ENCODE data around the gene AGTR1. TPM values are rescaled to one million over a fixed set of nuclear protein-coding genes. Genes with fewer than 3 reads are reported as not detected.
"Not testable (repeated sequence)": the region's sequence is repeated elsewhere in the genome, so short reads cannot be mapped to it uniquely, and the experiment has no call there.

The AGTR1 gene
- total RNA-seq, 1 donor from 2014 or later = 0.67 TPM

- intact Hi-C loops (cut with DNase I) = no loop called here
- no peak for DNase-seq (ENCODE audit: low spot score)
Measured at GRCh38 chr3:148756311-148756710, 58.6 kb downstream of the AGTR1 start.

DNA sequence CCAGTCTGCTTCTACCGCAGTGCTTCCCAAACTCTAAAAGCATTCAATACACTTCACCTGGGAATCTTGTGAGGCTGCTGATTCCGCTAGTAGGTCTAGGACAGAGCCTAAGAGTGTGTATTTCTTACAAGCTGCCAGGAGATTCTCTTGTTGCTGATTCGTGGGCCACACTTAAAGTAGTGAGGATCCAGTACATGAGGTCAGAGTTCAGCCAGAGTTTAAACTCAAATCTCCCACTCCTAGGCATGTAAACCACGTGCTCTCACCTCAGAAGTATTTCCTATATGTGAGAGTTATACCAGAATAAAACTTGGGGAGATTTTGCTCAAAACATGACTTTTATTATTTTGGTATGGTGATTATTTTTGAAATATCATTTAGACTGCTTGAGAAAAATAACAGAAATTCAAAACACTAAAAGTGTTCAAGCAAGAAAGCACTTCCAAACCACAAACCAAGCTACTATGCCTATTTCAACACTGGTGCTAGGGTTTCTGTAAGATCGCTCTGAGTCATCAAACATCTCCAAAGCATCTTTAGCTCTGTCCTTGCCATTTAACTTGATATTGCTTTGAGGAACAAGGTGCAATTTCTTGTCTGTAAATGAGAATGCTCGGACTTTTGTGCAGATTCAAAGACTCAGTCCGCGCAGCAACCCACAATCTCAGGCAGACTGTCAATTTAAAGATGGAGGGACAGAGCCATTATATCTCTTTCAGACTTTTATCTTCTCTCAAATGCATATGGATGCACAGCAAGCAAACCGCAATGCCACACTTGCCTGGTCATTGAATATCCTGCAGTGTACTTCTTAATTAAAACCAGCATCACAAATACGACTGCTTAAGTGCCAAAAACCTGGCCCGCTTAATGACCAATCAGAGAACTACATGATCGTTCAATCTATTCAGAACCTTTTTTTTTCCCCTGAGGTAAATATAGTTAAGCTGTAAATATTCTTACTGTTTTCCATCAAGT is 59.8 kb downstream of the AGTR1 start:
- intact Hi-C loops (cut with DNase I) = no loop called here
- DNase-seq (ENCODE audit: low spot score) = no peak

DNA sequence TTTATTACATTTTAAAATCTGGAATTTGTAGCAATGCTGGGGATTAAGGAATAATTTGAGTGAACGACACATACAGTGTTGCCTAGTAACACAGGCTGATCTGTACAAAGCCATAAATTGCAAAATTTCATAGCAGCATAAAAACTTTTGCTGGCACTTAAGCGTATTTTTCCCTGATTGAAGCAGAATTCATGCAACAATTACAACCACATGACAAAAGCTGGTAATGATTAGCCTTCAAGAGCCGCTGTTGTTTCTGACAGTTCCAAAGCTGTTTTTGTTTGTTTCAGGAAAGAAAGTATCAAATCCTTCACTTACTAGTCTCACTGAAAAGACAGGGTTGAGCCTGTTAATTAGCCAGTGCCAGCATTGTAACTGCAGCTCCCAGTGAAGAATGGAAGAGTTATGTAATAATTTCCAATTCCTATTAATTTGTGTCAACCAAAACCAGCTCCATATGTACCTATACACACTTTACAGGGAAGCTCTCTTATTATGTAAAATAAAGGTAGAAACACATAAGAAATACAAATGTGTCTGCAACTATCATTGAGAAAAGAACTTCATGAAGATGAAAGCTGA is 60.7 kb downstream of the AGTR1 start:
- DNase-seq (ENCODE audit: low spot score) = no peak
- intact Hi-C loops (cut with DNase I) = no loop called here

DNA sequence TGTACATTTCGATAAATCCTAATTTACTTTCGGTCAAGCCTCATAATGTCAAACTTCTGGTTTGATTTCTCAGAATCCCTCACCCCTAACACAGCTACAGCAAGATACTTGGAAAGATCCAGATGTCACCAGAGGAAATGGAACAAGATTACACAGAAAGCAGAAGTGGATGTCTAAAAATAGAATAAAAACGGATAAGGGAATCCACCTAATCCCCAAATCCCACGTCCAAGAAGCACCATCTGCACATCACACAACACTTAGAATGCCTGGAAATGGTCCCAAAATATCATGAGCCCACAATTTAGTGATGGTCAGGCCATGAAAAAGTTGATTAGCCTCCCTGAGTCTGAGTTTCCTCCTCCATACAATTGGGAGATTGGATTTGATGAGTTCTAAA is 61.7 kb downstream of the AGTR1 start:
- intact Hi-C loops (cut with DNase I) = no loop called here
- no peak for DNase-seq (ENCODE audit: low spot score)

- DNase-seq (ENCODE audit: low spot score) = no peak
- intact Hi-C loops (cut with DNase I) = no loop called here
Measured at GRCh38 chr3:148763156-148763680, 65.5 kb downstream of the AGTR1 start.

DNA sequence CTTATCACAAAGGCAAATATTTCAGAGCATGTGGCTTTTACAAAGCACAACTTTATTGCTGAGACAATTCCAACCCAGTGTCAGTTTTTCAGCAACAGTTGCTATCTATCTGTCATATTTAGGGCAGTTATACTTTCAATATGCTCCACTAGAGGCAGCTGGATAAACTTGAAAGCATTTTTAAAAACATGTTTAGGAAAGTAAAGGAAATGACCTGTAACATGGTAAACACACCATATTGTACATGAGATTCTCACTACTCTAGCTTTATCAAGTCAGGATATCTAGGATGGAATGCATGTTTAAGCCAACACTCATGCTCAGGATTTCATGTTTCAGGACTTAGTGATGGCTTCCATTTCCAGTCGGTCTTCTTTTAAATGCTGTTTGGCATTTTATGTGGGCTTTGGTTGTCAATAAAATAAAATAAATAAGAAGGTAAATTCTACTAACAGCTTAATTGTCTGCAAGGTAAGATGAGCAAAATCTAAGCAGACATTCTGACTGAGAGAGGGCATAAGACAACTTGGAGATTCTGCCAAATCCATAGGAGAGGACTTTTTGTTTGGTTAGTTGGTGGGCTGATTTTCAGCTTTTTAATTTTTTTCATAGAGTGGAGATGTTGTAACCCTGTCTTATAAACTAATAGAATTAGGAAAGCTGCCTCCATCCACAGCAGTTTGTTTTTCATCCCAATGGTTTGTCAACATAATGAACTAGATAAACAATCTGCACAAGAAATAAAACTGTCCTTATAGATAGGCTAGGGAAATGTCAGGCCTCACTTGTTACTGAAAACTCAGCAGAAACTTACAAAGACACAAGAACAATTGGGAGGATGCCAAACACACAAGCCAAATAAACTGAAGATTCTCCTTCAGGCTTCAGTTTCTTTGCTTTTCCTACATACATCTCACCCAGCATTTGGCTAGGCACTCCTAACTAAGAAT is 66.6 kb downstream of the AGTR1 start:
- intact Hi-C loops (cut with DNase I) = no loop called here
- no peak for DNase-seq (ENCODE audit: low spot score)

DNA sequence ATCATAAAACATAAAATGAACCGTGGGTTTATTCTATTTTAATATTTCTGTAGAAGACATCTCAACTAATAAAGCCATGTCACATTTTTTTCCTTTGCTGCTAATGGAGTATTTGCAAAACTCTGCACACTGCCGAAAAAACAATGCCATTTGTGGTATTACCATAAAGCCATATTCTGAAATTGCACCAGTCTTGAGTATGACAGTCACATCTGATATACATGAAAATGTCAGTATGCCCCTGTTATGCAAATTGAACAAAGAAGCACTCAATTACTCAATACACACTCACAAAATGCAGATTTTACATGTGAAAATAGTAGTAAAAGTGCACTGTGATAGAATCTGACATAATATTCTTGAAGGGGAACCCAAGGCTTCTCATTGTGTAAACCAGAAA is 74.7 kb downstream of the AGTR1 start:
- intact Hi-C loops (cut with DNase I) = no loop called here
- DNase-seq (ENCODE audit: low spot score) = no peak

DNA sequence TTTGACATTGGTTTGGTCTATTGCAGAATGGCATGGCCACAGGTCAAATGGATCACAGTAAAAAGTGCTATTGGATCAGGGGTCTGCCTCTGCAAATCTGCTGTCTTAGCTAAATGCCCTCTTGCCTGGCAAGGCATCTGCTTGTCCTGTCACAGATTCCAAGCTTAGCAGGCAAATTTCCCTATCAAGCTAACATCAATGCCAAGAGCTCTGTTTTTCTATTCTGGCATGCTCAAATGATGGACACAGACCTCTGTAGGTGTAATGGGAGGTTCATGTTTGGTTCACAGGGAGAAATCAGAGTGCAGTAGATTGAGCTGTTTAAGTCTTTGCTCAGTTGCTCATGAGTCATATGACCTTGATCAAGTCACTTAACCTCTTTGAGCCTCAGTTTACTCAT is 75.1 kb downstream of the AGTR1 start:
- intact Hi-C loops (cut with DNase I) = no loop called here
- DNase-seq (ENCODE audit: low spot score) = no peak

- no peak for DNase-seq (ENCODE audit: low spot score)
- intact Hi-C loops (cut with DNase I) = no loop called here
Measured at GRCh38 chr3:148773805-148774204, 76.1 kb downstream of the AGTR1 start.

DNA sequence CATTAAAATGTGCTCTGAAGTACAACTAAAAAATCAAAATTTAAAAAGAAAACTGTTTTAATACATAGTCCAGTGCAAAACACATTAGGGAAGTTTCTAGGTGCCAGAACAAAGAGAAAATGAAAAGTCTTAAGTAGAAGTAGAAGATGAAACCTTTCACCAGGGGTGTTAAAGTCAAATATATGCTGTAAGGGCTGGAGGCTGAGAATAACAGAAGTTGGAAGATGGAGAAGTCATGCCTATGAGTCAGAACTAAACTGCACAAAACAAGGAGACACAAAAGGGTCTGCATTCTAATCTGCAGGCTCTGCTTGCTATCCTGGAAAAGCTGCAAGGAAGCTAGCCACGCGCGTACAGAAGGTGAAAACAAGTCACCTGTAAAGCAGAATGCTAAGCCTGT is 81.2 kb downstream of the AGTR1 start:
- intact Hi-C loops (cut with DNase I) = no loop called here
- DNase-seq (ENCODE audit: low spot score) = no peak

GRCh38 chr3:148785026-148785425 is 87.3 kb downstream of the AGTR1 start:
- intact Hi-C loops (cut with DNase I); DNase-seq (ENCODE audit: low spot score): not testable (repeated sequence)

DNA sequence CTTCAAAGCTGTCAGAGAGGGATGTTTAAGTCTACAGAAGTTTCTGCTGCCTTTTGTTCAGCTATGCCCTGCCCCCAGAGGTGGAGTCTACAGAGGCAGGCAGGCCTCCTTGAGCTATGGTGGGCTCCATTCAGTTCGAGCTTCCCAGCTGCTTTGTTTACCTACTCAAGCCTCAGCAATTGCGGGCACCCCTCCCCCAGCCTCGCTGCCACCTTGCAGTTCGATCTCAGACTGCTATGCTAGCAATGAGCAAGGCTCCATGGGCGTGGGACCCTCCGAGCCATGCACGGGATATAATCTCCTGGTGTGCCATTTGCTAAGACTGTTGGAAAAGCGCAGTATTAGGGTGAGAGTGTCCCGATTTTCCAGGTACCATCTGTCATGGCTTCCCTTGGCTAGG is 88.5 kb downstream of the AGTR1 start:
- DNase-seq (ENCODE audit: low spot score); intact Hi-C loops (cut with DNase I): not testable (repeated sequence)

DNA sequence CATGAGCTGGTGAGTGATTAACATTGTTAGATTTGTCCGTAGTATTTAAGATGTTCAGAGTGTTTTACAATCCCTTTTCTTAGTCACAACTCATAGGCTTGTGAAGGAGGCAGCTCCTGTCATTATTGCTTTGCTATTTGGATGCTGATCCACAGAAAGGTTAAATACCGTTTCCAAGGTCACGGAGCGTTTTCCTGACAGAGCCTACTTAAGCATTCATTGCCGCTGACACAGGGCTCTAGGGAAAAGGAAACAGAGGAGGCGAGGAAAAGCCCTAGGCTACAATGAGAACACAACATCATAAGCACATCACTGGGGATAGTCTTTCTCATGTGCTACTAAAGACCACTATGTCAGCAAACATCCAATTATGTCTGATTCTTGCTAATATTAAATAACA is 91.4 kb downstream of the AGTR1 start:
- DNase-seq (ENCODE audit: low spot score) = no peak
- intact Hi-C loops (cut with DNase I) = no loop called here

DNA sequence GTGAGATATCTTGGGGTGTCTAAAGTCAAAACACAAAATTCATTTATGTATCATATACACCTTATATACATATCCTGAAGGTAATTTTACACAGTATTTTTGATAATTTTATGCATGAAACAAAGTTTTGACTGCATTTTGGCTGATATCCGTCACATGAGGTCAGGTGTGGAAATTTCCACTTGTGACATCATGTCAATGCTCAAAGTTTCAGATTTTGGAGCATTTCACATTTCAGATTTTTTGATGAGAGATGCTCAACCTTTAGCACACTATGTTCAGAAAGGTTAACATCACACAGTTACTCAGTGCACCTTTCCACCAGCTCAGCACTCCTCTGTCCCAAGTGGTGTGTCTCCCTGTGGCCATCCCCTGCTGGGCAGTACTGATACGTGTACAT is 92.2 kb downstream of the AGTR1 start:
- no peak for DNase-seq (ENCODE audit: low spot score)
- intact Hi-C loops (cut with DNase I) = no loop called here

GRCh38 chr3:148790370-148790769 is 92.7 kb downstream of the AGTR1 start:
- intact Hi-C loops (cut with DNase I) = no loop called here
- no peak for DNase-seq (ENCODE audit: low spot score)

DNA sequence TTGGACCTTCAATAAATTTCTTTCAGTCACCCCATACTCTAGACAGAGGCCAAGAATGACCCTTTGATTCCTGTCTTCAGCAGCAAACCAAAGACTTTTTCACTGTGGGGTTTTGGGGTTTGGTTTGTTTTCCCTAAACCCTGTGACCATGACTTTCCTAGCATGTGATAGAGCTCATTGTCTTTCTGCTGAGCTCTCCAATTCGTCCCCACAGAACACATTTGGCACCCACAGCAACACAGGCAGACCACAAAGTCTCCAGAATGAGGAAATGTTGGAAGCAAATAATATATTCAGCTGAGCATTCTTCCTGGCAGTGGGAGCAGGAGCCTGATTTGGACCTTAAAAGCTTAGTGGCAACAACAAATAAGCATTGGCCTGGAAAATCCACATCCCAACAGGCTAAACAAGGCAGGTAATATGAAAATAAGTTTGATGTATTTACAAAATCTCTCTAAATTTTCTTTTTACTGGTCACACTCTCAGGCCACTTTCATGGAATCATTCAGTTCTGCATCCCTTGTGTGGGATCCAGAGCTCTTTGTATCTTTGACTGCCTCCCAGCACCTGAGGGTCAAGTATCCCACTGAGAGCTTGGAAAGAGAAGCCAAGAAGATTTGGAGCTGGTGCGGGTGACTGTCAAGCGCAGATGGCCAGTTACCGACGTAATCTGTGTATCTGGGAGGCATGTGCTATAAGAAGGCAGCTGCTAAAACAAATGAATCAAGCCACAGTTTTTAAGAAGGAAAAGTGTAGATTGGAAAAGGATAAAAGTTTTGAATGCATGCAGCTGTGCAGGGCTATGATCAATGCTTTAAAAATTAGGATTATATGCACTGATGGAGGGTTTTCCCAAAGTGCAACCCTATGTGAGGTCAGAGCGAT is 93.4 kb downstream of the AGTR1 start:
- DNase-seq (ENCODE audit: low spot score) = no peak
- intact Hi-C loops (cut with DNase I) = no loop called here

DNA sequence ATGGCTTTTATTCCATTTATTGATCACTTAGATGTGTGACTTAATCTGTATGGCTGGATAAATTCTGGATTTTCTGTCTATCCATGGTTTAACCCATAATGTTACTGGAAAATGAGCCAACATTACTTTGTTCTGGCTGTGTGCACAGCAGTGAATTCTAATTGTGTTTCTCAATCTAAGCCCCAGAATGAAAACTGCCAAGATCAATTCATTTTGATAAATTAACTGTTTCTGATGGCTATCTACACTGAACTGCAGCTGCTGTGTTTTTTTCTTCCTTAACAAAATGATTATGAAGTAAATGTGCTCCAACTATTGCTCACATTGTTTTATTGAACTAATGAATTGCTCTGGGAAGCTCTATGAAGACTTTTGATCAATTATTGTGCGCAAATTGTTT is 94.2 kb downstream of the AGTR1 start:
- no peak for DNase-seq (ENCODE audit: low spot score)
- intact Hi-C loops (cut with DNase I) = no loop called here

DNA sequence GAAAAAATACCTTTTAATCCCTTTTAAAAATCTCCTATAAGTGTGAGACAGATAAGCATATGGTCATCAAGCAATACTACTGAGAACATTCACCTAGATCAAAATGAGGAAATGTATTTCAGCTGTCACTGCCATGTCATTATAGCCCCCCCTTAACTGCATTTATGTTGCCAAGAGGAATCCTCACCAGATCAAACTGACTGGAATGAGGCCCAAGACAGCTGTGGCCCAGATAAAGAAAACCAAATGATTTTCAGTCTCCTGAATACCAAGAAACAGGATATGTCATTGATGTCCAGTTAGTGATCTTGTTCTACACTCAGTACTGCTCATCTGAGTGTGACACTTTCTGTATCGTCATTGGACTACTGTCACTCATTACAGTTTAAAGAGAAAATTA is 94.8 kb downstream of the AGTR1 start:
- DNase-seq (ENCODE audit: low spot score) = no peak
- intact Hi-C loops (cut with DNase I) = no loop called here
